ENCODE data around the gene HDHD3. TPM values are rescaled to one million over a fixed set of nuclear protein-coding genes. Genes with fewer than 3 reads are reported as not detected.
"Not testable (repeated sequence)": the region's sequence is repeated elsewhere in the genome, so short reads cannot be mapped to it uniquely, and the experiment has no call there.

HDHD3 gene
- total RNA-seq, 1 donor = 7.2 TPM

- Histone ChIP-seq H3K4me2 (ENCODE audit: insufficient read depth, low read length) (no peak overlapping the region), H3K4me1 (ENCODE audit: insufficient read depth, low read length) (no peaks in the 10 kb centered on the region), H3K36me3 (ENCODE audit: insufficient read depth, low read length) (peaks cover 4% of the 10 kb centered on the region), H3K9me3 (ENCODE audit: low read depth, low read length) (no peaks in the 10 kb centered on the region), H3K27ac (ENCODE audit: low read depth, low read length) (no peak overlapping the region), H3K27me3 (ENCODE audit: insufficient read depth, low read length) (no peaks in the 10 kb centered on the region), H2AFZ (ENCODE audit: low read length) (no peak overlapping the region), H4K20me1 (ENCODE audit: insufficient read depth, low read length) (no peaks in the 10 kb centered on the region), H3K79me2 (ENCODE audit: insufficient read depth, low read length) (no peaks in the 10 kb centered on the region), H3K4me3 (ENCODE audit: insufficient read depth, low read length) (no peak overlapping the region)
- no peak for DNase-seq (ENCODE audit: insufficient read length, low spot score, missing footprints)
- TF ChIP-seq, protein P1, sequence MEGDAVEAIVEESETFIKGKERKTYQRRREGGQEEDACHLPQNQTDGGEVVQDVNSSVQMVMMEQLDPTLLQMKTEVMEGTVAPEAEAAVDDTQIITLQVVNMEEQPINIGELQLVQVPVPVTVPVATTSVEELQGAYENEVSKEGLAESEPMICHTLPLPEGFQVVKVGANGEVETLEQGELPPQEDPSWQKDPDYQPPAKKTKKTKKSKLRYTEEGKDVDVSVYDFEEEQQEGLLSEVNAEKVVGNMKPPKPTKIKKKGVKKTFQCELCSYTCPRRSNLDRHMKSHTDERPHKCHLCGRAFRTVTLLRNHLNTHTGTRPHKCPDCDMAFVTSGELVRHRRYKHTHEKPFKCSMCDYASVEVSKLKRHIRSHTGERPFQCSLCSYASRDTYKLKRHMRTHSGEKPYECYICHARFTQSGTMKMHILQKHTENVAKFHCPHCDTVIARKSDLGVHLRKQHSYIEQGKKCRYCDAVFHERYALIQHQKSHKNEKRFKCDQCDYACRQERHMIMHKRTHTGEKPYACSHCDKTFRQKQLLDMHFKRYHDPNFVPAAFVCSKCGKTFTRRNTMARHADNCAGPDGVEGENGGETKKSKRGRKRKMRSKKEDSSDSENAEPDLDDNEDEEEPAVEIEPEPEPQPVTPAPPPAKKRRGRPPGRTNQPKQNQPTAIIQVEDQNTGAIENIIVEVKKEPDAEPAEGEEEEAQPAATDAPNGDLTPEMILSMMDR (IDR thresholded peaks at IDR 0.05; ENCODE audit: extremely low read depth, low read depth, low read length) = no peak
Observed at GRCh38 chr9:113370806-113371325, 5.9 kb downstream of the HDHD3 start.

- no peak overlapping the region for H2AFZ ChIP-seq (ENCODE audit: low read length)
- H4K20me1 ChIP-seq (ENCODE audit: insufficient read depth, low read length) = no peaks in the 10 kb centered on the region
- H3K36me3 ChIP-seq (ENCODE audit: insufficient read depth, low read length) = peaks cover 4% of the 10 kb centered on the region
- no peaks in the 10 kb centered on the region for H3K4me1 ChIP-seq (ENCODE audit: insufficient read depth, low read length)
- no peak for DNase-seq (ENCODE audit: insufficient read length, low spot score, missing footprints)
- no peaks in the 10 kb centered on the region for H3K27me3 ChIP-seq (ENCODE audit: insufficient read depth, low read length)
- TF ChIP-seq, protein P1 (IDR thresholded peaks at IDR 0.05; ENCODE audit: extremely low read depth, low read depth, low read length) = no peak
- H3K79me2 ChIP-seq (ENCODE audit: insufficient read depth, low read length) = no peaks in the 10 kb centered on the region
- no peak overlapping the region for H3K4me2 ChIP-seq (ENCODE audit: insufficient read depth, low read length)
- no peak overlapping the region for H3K27ac ChIP-seq (ENCODE audit: low read depth, low read length)
- H3K4me3 ChIP-seq (ENCODE audit: insufficient read depth, low read length) = no peak overlapping the region
- no peaks in the 10 kb centered on the region for H3K9me3 ChIP-seq (ENCODE audit: low read depth, low read length)
Observed at GRCh38 chr9:113369855-113370140, 7.0 kb downstream of the HDHD3 start.

DNA sequence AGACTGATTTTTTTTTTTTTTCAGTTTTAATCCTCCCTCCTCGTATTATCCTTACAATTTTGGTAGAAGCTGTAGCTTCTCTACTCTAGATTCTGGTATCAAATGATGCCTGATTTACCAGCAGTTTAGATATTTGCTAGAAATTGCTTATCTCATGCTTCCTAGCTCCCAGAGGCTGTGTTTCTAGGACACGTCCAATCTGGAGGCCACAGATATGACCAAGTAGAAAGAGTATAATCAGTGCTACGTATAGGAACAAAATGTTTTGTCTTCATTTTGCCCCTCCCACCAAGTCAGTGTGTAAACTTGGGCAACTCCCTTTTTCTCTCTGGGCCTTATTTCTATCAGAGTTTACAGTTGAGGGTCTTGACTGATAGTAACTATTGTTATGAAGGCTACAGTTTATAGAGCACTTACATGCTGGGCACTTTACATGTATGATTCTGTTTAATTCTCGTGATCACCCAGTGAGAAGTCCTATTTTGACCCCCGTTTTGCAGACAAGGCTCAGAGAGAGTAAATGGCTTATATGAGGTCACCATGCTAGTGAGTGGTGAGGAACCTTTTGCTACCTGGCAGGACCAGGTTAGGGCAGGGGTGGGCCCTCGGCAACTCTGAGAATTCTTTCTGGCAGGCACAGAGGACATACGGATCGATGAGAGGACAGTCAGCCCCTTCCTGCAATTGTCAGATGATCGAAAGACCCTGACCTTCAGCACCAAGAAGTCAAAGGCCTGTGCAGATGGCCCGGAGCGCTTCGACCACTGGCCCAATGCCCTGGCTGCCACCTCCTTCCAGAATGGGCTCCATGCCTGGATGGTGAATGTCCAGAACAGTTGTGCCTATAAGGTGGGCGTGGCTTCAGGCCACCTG, 7.6 kb downstream of the HDHD3 start:
- Histone ChIP-seq H3K9me3 (ENCODE audit: low read depth, low read length) (no peaks in the 10 kb centered on the region), H3K79me2 (ENCODE audit: insufficient read depth, low read length) (no peaks in the 10 kb centered on the region), H3K4me3 (ENCODE audit: insufficient read depth, low read length) (no peak overlapping the region), H4K20me1 (ENCODE audit: insufficient read depth, low read length) (no peaks in the 10 kb centered on the region), H3K27ac (ENCODE audit: low read depth, low read length) (no peak overlapping the region), H3K4me1 (ENCODE audit: insufficient read depth, low read length) (no peaks in the 10 kb centered on the region), H3K36me3 (ENCODE audit: insufficient read depth, low read length) (peaks cover 1% of the 10 kb centered on the region), H2AFZ (ENCODE audit: low read length) (no peak overlapping the region), H3K27me3 (ENCODE audit: insufficient read depth, low read length) (no peaks in the 10 kb centered on the region), H3K4me2 (ENCODE audit: insufficient read depth, low read length) (no peak overlapping the region)
- TF ChIP-seq, protein P1 (IDR thresholded peaks at IDR 0.05; ENCODE audit: extremely low read depth, low read depth, low read length) = no peak
- no peak for DNase-seq (ENCODE audit: insufficient read length, low spot score, missing footprints)

GRCh38 chr9:113368348-113368981, 8.3 kb downstream of the HDHD3 start:
- H2AFZ ChIP-seq (ENCODE audit: low read length) = no peak overlapping the region
- no peak overlapping the region for H3K4me3 ChIP-seq (ENCODE audit: insufficient read depth, low read length)
- DNase-seq (ENCODE audit: insufficient read length, low spot score, missing footprints) = no peak
- TF ChIP-seq, protein P1 (IDR thresholded peaks at IDR 0.05; ENCODE audit: extremely low read depth, low read depth, low read length) = no peak
- H3K27ac ChIP-seq (ENCODE audit: low read depth, low read length) = no peak overlapping the region
- no peaks in the 10 kb centered on the region for H3K9me3 ChIP-seq (ENCODE audit: low read depth, low read length)
- no peaks in the 10 kb centered on the region for H4K20me1 ChIP-seq (ENCODE audit: insufficient read depth, low read length)
- no peaks in the 10 kb centered on the region for H3K79me2 ChIP-seq (ENCODE audit: insufficient read depth, low read length)
- H3K4me1 ChIP-seq (ENCODE audit: insufficient read depth, low read length) = no peaks in the 10 kb centered on the region
- H3K4me2 ChIP-seq (ENCODE audit: insufficient read depth, low read length) = no peak overlapping the region
- no peaks in the 10 kb centered on the region for H3K36me3 ChIP-seq (ENCODE audit: insufficient read depth, low read length)
- no peaks in the 10 kb centered on the region for H3K27me3 ChIP-seq (ENCODE audit: insufficient read depth, low read length)

DNA sequence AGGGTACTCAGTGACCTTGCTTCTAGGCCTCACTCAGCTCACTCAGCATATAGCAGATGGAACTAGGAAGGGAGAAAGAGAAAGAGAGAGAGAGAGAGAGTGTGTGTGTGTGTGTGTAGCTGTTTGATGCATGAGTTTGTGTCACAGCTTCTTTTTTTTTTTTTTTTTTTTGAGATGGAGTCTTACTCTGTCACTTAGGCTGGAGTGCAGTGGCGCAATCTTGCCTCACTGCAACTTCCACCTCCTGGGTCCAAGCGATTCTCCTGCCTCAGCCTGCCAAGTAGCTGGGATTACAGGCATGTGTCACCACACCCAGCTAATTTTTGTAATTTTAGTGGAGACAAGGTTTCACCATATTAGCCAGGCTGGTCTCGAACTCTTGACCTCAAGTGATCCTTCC, 11.1 kb downstream of the HDHD3 start:
- H3K36me3 ChIP-seq (ENCODE audit: insufficient read depth, low read length); H3K27me3 ChIP-seq (ENCODE audit: insufficient read depth, low read length); H3K9me3 ChIP-seq (ENCODE audit: low read depth, low read length); H2AFZ ChIP-seq (ENCODE audit: low read length); DNase-seq (ENCODE audit: insufficient read length, low spot score, missing footprints); H3K79me2 ChIP-seq (ENCODE audit: insufficient read depth, low read length); H3K27ac ChIP-seq (ENCODE audit: low read depth, low read length); H3K4me3 ChIP-seq (ENCODE audit: insufficient read depth, low read length); H4K20me1 ChIP-seq (ENCODE audit: insufficient read depth, low read length); H3K4me2 ChIP-seq (ENCODE audit: insufficient read depth, low read length); H3K4me1 ChIP-seq (ENCODE audit: insufficient read depth, low read length): not testable (repeated sequence)

Measured in osteoblast (primary cell).